ENCODE measurements around the gene SLC66A1. TPM values are rescaled to one million over a fixed set of nuclear protein-coding genes. Genes with fewer than 3 reads are reported as not detected.

Gene SLC66A1
- total RNA-seq, 3 donors from 2014 or later, result 11.3 to 16.2 (median 13.6) TPM

DNA sequence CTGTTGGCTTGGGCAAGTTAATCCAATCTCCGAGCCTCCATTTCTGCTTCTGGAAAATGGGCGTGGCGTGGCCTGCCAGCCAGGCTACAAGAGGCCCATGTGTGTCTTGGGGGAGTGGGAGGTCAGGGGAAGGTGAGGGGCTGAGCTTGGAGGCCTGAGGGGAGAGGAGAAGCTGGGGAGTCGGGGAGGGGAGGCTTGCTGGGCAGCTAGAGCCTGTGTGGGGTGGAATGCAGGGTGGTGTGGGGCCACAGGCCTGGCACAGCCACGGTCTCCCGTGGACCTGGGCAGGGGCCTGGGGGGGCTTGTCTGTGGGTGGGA, 14.6 kb downstream of the SLC66A1 start:
- ATAC-seq, result no peak
- DNase-seq, result no peak
- intact Hi-C loops (cut with DNase I, micrococcal nuclease), result no loop called here

DNA sequence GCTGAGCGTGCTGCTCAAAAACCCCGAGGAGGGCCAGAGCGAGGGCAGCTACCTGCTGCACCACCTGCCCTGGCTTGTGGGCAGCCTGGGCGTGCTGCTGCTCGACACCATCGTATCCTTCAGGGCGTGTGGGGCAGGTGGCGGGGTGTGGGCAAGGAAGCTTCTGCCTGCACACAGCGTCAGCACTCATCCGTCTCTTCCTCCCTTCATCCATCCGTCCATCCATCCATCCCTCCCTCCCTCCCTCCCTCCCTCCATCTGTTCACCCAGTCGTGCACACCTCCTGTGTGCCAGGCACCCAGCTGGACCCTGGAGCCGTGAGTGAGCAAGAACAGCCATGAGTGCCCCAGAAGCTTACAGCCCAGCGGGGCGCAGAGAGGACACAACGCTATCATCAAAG, 15.2 kb downstream of the SLC66A1 start:
- no peak overlapping the region for H3K4me3 ChIP-seq
- H3K4me1 ChIP-seq (ENCODE audit: low read depth), result no peaks in the 10 kb centered on the region
- intact Hi-C loops (cut with DNase I, micrococcal nuclease), result no loop called here
- DNase-seq, result no peak
- ATAC-seq, result no peak
- TF ChIP-seq, protein P1, sequence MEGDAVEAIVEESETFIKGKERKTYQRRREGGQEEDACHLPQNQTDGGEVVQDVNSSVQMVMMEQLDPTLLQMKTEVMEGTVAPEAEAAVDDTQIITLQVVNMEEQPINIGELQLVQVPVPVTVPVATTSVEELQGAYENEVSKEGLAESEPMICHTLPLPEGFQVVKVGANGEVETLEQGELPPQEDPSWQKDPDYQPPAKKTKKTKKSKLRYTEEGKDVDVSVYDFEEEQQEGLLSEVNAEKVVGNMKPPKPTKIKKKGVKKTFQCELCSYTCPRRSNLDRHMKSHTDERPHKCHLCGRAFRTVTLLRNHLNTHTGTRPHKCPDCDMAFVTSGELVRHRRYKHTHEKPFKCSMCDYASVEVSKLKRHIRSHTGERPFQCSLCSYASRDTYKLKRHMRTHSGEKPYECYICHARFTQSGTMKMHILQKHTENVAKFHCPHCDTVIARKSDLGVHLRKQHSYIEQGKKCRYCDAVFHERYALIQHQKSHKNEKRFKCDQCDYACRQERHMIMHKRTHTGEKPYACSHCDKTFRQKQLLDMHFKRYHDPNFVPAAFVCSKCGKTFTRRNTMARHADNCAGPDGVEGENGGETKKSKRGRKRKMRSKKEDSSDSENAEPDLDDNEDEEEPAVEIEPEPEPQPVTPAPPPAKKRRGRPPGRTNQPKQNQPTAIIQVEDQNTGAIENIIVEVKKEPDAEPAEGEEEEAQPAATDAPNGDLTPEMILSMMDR (IDR thresholded peaks at IDR 0.05), result no peak
- no peaks in the 10 kb centered on the region for H3K9me3 ChIP-seq
- no peaks in the 10 kb centered on the region for H3K36me3 ChIP-seq (ENCODE audit: low read depth)

More for the DNA sequence above, 14.6 kb downstream of the SLC66A1 start:
- Histone ChIP-seq H3K4me1 (ENCODE audit: low read depth) (no peaks in the 10 kb centered on the region), H3K36me3 (ENCODE audit: low read depth) (no peaks in the 10 kb centered on the region), H3K4me3 (no peak overlapping the region), H3K9me3 (no peaks in the 10 kb centered on the region)
- TF ChIP-seq, protein P1 (IDR thresholded peaks at IDR 0.05), result no peak

DNA sequence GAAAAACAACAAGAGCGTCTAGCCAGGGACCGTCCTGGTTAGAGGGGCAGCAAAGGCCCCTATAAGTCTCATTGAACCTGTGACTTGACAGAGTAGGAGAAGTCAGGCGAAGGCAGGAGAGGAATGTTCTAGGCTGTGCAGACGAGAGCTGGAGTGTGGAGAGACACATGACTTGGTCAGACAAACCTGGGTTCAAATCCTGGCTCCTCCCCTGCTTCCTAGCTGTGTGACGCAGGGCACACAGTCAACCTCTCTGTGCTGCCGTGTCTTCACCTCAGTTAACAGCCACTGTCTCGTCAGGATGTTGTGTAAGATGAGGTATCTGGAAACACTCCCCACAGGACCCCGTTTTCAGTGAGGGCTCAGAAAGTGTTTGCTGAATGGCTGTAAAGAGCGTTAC, 15.6 kb downstream of the SLC66A1 start:
- Histone ChIP-seq H3K4me3 (no peak overlapping the region), H3K36me3 (ENCODE audit: low read depth) (no peaks in the 10 kb centered on the region), H3K4me1 (ENCODE audit: low read depth) (no peaks in the 10 kb centered on the region), H3K9me3 (no peaks in the 10 kb centered on the region)
- intact Hi-C loops (cut with DNase I, micrococcal nuclease), result no loop called here
- DNase-seq (no peak), ATAC-seq (no peak)
- TF ChIP-seq, protein P1 (IDR thresholded peaks at IDR 0.05), result no peak

DNA sequence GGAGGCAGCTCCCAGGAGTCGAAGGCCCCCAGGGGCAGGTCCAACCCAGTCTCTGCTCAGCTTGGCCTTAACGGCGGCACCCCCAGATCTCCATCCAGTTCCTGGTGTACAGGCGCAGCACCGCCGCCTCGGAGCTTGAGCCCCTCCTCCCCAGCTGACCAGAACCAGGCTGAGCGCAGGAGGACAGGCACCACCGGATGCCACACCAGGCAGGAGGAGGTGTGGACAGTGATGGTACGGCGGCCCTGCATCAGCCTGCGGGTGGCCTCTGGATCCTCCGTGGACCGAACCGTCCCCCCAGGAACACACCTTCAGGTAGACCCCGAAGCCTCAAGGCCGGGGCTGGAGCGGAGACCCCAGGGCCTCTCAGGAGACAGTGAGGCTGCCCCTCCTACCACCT, 16.4 kb downstream of the SLC66A1 start:
- ATAC-seq, result no peak
- Histone ChIP-seq H3K4me3 (no peak overlapping the region), H3K9me3 (no peaks in the 10 kb centered on the region), H3K36me3 (ENCODE audit: low read depth) (no peaks in the 10 kb centered on the region), H3K4me1 (ENCODE audit: low read depth) (no peaks in the 10 kb centered on the region)
- TF ChIP-seq, protein P1 (IDR thresholded peaks at IDR 0.05), result no peak
- intact Hi-C loops (cut with DNase I, micrococcal nuclease), result no loop called here
- no peak for DNase-seq

DNA sequence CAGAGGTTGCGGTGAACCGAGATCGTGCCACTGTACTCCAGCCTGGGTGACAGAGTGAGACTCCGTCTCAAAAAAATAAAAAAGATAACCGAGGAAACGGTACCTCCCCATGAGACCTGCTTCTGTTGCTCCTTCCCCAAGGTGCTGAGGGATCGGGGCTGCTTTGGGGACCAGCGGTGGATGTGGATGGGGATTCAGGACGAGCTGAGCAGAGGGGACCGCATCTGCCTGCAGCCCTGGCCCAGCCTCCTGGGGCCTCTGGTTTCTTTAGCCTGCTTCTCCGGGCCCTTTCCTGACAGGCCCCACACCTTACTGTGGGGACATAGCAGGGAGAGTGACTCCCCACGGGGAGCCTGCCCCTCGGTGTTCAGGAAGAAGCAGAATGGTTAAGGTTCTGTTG, 17.1 kb downstream of the SLC66A1 start:
- TF ChIP-seq, protein P1 (IDR thresholded peaks at IDR 0.05), result no peak
- ATAC-seq, result no peak
- H3K4me3 ChIP-seq, result no peak overlapping the region
- intact Hi-C loops (cut with DNase I, micrococcal nuclease), result no loop called here
- no peaks in the 10 kb centered on the region for H3K4me1 ChIP-seq (ENCODE audit: low read depth)
- H3K36me3 ChIP-seq (ENCODE audit: low read depth), result no peaks in the 10 kb centered on the region
- H3K9me3 ChIP-seq, result no peaks in the 10 kb centered on the region
- no peak for DNase-seq

DNA sequence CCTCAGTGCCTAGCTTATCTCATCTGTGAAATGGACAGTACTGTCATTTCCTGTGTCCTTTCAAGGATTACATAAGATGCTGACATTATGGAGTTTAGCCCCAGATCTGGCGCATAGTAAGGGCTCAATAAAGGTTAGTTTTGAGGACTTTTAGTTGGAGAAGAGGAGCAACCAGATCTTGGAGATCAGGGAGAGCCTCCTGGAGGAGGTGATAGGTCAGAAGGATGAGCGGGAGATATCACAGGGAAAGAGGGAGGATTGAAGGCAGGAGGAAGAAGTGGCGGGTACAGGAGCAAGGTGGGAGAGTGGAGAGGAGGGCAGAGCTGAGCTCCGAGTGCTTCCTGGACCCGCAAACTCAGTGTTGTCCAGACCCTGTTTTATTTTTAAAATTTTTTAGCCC, 17.5 kb downstream of the SLC66A1 start:
- no peaks in the 10 kb centered on the region for H3K36me3 ChIP-seq (ENCODE audit: low read depth)
- ATAC-seq (no peak), DNase-seq (no peak)
- TF ChIP-seq, protein P1 (IDR thresholded peaks at IDR 0.05), result no peak
- H3K4me1 ChIP-seq (ENCODE audit: low read depth), result no peaks in the 10 kb centered on the region
- no peaks in the 10 kb centered on the region for H3K9me3 ChIP-seq
- intact Hi-C loops (cut with DNase I, micrococcal nuclease), result no loop called here
- no peak overlapping the region for H3K4me3 ChIP-seq

All from mucosa of descending colon (tissue), 3 donors.